ENCODE data around the gene ZNF622.
A peak's percentile ranks its signal among the peaks of the same experiment; 100 is the strongest.

The ZNF622 gene

DNA sequence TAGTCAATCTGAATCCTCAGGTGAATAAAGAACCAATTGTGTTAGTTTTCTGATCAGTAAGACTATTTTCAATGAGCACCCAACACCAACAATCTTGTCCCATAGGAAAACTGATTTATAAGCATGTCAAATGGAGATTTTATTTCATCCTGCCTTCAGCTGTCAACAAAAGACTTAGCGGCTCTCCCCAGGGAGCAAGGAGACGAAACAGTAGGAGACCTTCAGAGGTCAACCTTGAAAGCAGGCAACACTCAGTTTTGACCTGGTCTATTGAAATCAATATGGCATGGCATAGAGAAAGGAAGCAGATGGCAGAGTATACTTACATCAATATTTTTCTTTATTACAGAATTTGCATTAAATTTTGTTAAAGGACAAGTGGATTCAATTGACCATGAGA, 34.1 kb downstream of the ZNF622 start:
- peaks cover 38% of the 10 kb centered on the region for H3K4me1 Mint-ChIP-seq
- TF ChIP-seq, protein P1, sequence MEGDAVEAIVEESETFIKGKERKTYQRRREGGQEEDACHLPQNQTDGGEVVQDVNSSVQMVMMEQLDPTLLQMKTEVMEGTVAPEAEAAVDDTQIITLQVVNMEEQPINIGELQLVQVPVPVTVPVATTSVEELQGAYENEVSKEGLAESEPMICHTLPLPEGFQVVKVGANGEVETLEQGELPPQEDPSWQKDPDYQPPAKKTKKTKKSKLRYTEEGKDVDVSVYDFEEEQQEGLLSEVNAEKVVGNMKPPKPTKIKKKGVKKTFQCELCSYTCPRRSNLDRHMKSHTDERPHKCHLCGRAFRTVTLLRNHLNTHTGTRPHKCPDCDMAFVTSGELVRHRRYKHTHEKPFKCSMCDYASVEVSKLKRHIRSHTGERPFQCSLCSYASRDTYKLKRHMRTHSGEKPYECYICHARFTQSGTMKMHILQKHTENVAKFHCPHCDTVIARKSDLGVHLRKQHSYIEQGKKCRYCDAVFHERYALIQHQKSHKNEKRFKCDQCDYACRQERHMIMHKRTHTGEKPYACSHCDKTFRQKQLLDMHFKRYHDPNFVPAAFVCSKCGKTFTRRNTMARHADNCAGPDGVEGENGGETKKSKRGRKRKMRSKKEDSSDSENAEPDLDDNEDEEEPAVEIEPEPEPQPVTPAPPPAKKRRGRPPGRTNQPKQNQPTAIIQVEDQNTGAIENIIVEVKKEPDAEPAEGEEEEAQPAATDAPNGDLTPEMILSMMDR (IDR thresholded peaks at IDR 0.05; ENCODE audit: unreplicated experiment in 3 of 3) = no peak
- no peaks in the 10 kb centered on the region for H3K36me3 Mint-ChIP-seq (ENCODE audit: low read depth)
- peaks cover 6% of the 10 kb centered on the region for H3K27me3 Mint-ChIP-seq (ENCODE audit: low read depth)
- no peaks in the 10 kb centered on the region for H3K9me3 Mint-ChIP-seq
- no peak overlapping the region for H3K4me3 Mint-ChIP-seq
- no peak overlapping the region for H3K27ac Mint-ChIP-seq

DNA sequence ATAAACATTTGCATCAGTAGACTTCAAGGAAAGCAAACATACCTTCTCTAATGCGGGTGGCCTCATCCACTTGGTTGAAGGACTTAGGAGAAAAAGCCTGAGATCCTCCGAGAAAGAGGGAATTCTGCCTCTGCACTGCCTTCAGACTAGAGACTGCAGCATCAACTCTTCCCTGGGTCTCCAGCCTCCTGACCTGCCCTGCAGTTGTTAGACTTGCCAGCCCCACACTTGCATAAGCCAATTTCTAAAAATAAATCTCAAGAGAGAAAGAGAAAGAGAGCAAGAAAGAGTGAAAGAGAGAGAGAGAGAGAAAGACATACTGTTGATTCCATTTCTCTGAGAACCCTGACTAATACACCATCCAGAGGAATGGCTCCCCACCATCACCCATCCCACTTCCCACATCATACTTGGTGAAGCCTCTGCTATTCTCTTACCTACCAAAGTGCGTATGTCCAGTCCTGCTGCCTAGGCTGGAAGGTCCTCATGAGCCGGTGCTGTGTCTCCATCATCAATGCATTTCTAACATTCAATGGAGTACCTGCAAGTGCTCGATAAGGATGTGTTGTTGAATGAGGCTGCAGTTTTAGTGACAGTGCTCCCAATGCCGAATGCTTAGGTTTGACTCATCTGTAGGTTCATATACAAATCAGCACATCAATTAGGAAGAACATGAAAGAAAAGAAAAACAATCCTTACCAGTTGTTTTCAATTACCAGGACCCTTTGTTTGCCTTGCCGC, 35.1 kb downstream of the ZNF622 start:
- TF ChIP-seq, protein P1 (IDR thresholded peaks at IDR 0.05; ENCODE audit: unreplicated experiment in 3 of 3) = no peak
- Mint-ChIP-seq H3K27me3 (ENCODE audit: low read depth) (peaks cover 10% of the 10 kb centered on the region), H3K4me1 (peaks cover 38% of the 10 kb centered on the region), H3K27ac (no peak overlapping the region), H3K4me3 (peak overlapping the region in 1 of 3 experiments; percentile 17), H3K9me3 (no peaks in the 10 kb centered on the region), H3K36me3 (ENCODE audit: low read depth) (no peaks in the 10 kb centered on the region)

DNA sequence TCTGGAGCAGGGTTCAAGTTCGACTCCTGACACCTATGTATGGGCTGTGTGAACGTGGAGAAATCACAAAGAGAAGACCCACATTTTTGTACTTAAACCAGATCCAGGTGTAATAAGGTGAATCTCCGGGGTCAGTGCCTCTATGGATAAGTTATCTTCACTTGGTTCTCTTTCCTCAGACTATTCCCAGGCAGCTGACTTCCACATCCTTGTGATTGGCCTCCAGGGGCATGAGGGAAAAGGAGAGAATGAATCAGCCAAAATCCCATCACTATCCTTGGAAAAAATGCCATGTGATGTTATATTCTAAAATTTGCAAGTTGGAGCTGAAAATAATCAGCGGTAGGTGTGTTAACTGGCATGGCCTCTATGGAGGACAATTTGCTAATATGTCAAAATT, 37.2 kb downstream of the ZNF622 start:
- no peaks in the 10 kb centered on the region for H3K9me3 Mint-ChIP-seq
- no peak overlapping the region for H3K4me3 Mint-ChIP-seq
- no peaks in the 10 kb centered on the region for H3K36me3 Mint-ChIP-seq (ENCODE audit: low read depth)
- TF ChIP-seq, protein P1 (IDR thresholded peaks at IDR 0.05; ENCODE audit: unreplicated experiment in 3 of 3) = no peak
- peaks cover 21% of the 10 kb centered on the region for H3K27me3 Mint-ChIP-seq (ENCODE audit: low read depth)
- H3K27ac Mint-ChIP-seq = no peak overlapping the region
- H3K4me1 Mint-ChIP-seq = peaks cover 24% of the 10 kb centered on the region

DNA sequence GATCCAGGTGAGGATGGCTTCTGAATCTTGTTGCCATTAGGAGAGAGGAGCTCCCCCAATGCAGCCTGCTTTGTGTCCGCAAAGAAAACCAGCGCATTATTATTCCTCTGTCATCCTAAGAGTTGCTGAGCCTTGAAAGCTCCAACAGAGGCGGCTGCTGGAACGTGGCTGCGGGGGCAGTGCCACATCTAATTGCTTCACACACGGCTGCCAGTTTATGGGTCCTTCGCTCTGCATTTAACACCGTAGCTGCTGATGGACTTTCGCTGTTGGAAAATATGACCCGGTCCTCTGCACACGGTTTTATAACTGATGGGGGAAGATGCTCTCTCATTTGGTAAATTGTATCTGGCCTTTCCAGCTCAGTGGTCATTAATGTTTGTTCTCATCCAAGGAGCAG, 38.0 kb downstream of the ZNF622 start:
- H3K27me3 Mint-ChIP-seq (ENCODE audit: low read depth) = peaks cover 29% of the 10 kb centered on the region
- H3K27ac Mint-ChIP-seq = no peak overlapping the region
- H3K4me1 Mint-ChIP-seq = peaks cover 17% of the 10 kb centered on the region
- no peaks in the 10 kb centered on the region for H3K36me3 Mint-ChIP-seq (ENCODE audit: low read depth)
- H3K4me3 Mint-ChIP-seq = no peak overlapping the region
- H3K9me3 Mint-ChIP-seq = no peaks in the 10 kb centered on the region
- TF ChIP-seq, protein P1 (IDR thresholded peaks at IDR 0.05; ENCODE audit: unreplicated experiment in 3 of 3) = no peak

DNA sequence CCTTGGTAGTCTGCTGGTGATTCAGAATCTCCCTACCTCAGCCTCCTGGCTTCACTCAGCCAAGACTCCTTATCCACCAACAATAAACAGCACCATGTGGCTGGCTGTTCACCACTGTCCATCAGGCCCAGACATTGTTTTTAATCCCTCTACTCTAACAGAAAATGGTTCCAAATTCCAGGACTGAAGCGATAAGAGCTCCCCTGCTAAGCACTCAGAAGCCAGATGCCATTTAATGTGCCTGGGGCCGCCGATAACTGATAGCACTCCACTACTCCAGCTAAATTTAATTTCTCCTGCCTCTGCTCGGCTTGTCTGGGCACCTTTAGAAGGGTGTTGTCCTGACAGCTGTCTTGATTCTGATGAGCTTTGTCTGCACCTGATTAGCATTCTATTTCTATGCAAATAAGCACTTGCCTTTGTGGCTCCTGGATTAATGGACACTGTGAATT, 47.1 kb downstream of the ZNF622 start:
- H3K4me1 Mint-ChIP-seq = peaks cover 14% of the 10 kb centered on the region
- no peak overlapping the region for H3K27ac Mint-ChIP-seq
- no peaks in the 10 kb centered on the region for H3K9me3 Mint-ChIP-seq
- peaks cover 21% of the 10 kb centered on the region for H3K27me3 Mint-ChIP-seq (ENCODE audit: low read depth)
- TF ChIP-seq, protein P1 (IDR thresholded peaks at IDR 0.05; ENCODE audit: unreplicated experiment in 3 of 3) = no peak
- no peak overlapping the region for H3K4me3 Mint-ChIP-seq
- H3K36me3 Mint-ChIP-seq (ENCODE audit: low read depth) = no peaks in the 10 kb centered on the region
